Endothelial cell of umbilical vein (primary cell): ENCODE data around the gene DPP10. TPM values are rescaled to one million over a fixed set of nuclear protein-coding genes. Genes with fewer than 3 reads are reported as not detected.

Experiments used
- BruUV-seq: library from RNA; stranded (reverse); fragments of 400-500 nt; replicated peaks from 2 replicates; lab custom pipeline; 2021; lab: Mats Ljungman, UMichigan
- CTCF ChIA-PET: fragments of 300-600, 350-600 bp; sonication (Branson Sonifier 250); formaldehyde crosslinking; loops from one replicate; lab custom pipeline; 2021; ENCODE audit warnings: antibody characterized with exemption, inconsistent platforms; lab: Charles Lee
- POLR2A ChIA-PET: fragments of 300-600, 350-600 bp; sonication (Branson Sonifier 250); formaldehyde crosslinking; loops from one replicate; lab custom pipeline; 2021; ENCODE audit warnings: antibody characterized with exemption, inconsistent platforms; lab: Charles Lee
- DNase-seq: peaks from one replicate; pipeline ENCODE4 v3.0.0-alpha.2; 2011; ENCODE audit warnings: low read depth, low spot score
- FAIRE-seq: peaks from 2 replicates; lab custom pipeline; 2011; peaks lifted over from hg19 to GRCh38; lab: Jason Lieb, UNC
- H2AFZ ChIP-seq: 2 replicates; pipeline ENCODE4 v1.6.0; 2012; ENCODE audit warnings: low read depth, low read length, control low read depth, inconsistent platforms
- H3K27ac ChIP-seq: 2 replicates; pipeline ENCODE4 v1.5.1; 2011; ENCODE audit warnings: low read depth, mild to moderate bottlenecking, control low read depth, low read length, moderate library complexity; ENCODE audit not compliant: insufficient read depth
- H3K27me3 ChIP-seq, 2 experiments: 2 replicates each; pipeline versions ENCODE4 v1.6.0 to v1.6.1; 2011; ENCODE audit warnings: low read length in 2 of 2, mixed read lengths in 1 of 2; ENCODE audit not compliant: control insufficient read depth in 2 of 2, insufficient read depth in 2 of 2
- H3K36me3 ChIP-seq, 2 experiments: 2 replicates in 1 of 2; 3 replicates in 1 of 2; pipeline ENCODE4 v1.5.1; 2011; ENCODE audit warnings: low read length in 2 of 2, mild to moderate bottlenecking in 1 of 2, moderate library complexity in 1 of 2; ENCODE audit not compliant: control insufficient read depth in 2 of 2, insufficient read depth in 2 of 2; ENCODE audit errors: extremely low read depth in 1 of 2
- H3K4me1 ChIP-seq: 3 replicates; pipeline ENCODE4 v1.5.1; 2011; ENCODE audit warnings: mild to moderate bottlenecking, low read length; ENCODE audit not compliant: control insufficient read depth, insufficient read depth; ENCODE audit errors: extremely low read depth
- H3K4me2 ChIP-seq: 2 replicates; pipeline ENCODE4 v1.6.1; 2011; ENCODE audit warnings: low read length, control low read depth, mixed read lengths; ENCODE audit not compliant: insufficient read depth
- H3K4me3 ChIP-seq, 3 experiments: fragments of 200-600 bp in 1 of 3; sonication (generic), shearing (Covaris generic) in 1 of 3; replicated peaks in 1 of 3; 2 replicates each; pipeline ENCODE4 v1.5.1; 2011 to 2016; ENCODE audit warnings: control low read depth in 3 of 3, low read length in 3 of 3, mild to moderate bottlenecking in 2 of 3, inconsistent platforms in 1 of 3, low read depth in 1 of 3, moderate library complexity in 1 of 3; ENCODE audit not compliant: insufficient read depth in 1 of 3
- H3K79me2 ChIP-seq: 2 replicates; pipeline ENCODE4 v1.6.0; 2012; ENCODE audit warnings: low read length, inconsistent platforms; ENCODE audit not compliant: control insufficient read depth, insufficient read depth
- H3K9ac ChIP-seq: replicated peaks from 2 replicates; pipeline ENCODE3; 2011; ENCODE audit warnings: low read length, control low read depth; ENCODE audit not compliant: insufficient read depth; ENCODE audit errors: extremely low read depth
- H3K9me1 ChIP-seq: replicated peaks from 3 replicates; pipeline ENCODE4 v1.6.0; 2011; ENCODE audit warnings: mild to moderate bottlenecking, low read length; ENCODE audit not compliant: control insufficient read depth, insufficient read depth; ENCODE audit errors: extremely low read depth
- H3K9me3 ChIP-seq: replicated peaks from 2 replicates; pipeline ENCODE4 v1.5.1; 2012; ENCODE audit warnings: low read length, inconsistent platforms; ENCODE audit not compliant: control insufficient read depth, insufficient read depth
- H4K20me1 ChIP-seq: replicated peaks from 2 replicates; pipeline ENCODE3; 2011; ENCODE audit warnings: mild to moderate bottlenecking, low read length; ENCODE audit not compliant: control insufficient read depth, insufficient read depth; ENCODE audit errors: extremely low read depth
- CTCF ChIP-seq, 2 donors: IDR thresholded peaks; 1 replicate in 1 of 2; 2 replicates in 1 of 2; pipeline ENCODE4 v1.5.1; 2011; ENCODE audit warnings: low read length in 2 of 2, mild to moderate bottlenecking in 2 of 2, moderate library complexity in 2 of 2, control low read depth in 1 of 2, inconsistent platforms in 1 of 2, low read depth in 1 of 2; ENCODE audit not compliant: insufficient read depth in 1 of 2; ENCODE audit errors: extremely low read depth in 1 of 2
- EZH2 ChIP-seq: IDR thresholded peaks from 2 replicates; pipeline ENCODE4 v1.6.1; 2012; ENCODE audit warnings: borderline replicate concordance, low read depth, mild to moderate bottlenecking, moderate library complexity, low read length, inconsistent platforms; ENCODE audit not compliant: severe bottlenecking
- FOS ChIP-seq: IDR thresholded peaks from 2 replicates; pipeline ENCODE4 v1.6.1; 2011; ENCODE audit warnings: mild to moderate bottlenecking, low read length, moderate library complexity, borderline replicate concordance; ENCODE audit not compliant: insufficient read depth
- GATA2 ChIP-seq: IDR thresholded peaks from 2 replicates; pipeline ENCODE4 v1.7.0; 2011; ENCODE audit warnings: low read depth, mild to moderate bottlenecking, moderate library complexity, mixed read lengths, low read length; ENCODE audit not compliant: insufficient read length, insufficient read depth
- JUN ChIP-seq: IDR thresholded peaks from 2 replicates; pipeline ENCODE4 v1.6.1; 2011; ENCODE audit warnings: borderline replicate concordance, low read depth; ENCODE audit not compliant: insufficient read length, insufficient read depth
- MAX ChIP-seq: IDR thresholded peaks from 2 replicates; pipeline ENCODE4 v1.6.1; 2011; ENCODE audit not compliant: insufficient read depth, insufficient read length
- MYC ChIP-seq: IDR thresholded peaks from one replicate; pipeline ENCODE4 v1.6.1; 2011; ENCODE audit warnings: mild to moderate bottlenecking, low read depth, low read length
- POLR2A ChIP-seq: IDR thresholded peaks from 2 replicates; pipeline ENCODE4 v1.6.1; 2012; ENCODE audit warnings: low read depth, mild to moderate bottlenecking, control low read depth, low read length
- POLR2AphosphoS5 ChIP-seq: IDR thresholded peaks from 2 replicates; pipeline ENCODE4 v1.6.1; 2012; ENCODE audit warnings: low read depth, mild to moderate bottlenecking, control low read depth, low read length, moderate library complexity; ENCODE audit not compliant: insufficient read depth
- dilution Hi-C: fragments of 300-500 bp; cut with MboI; formaldehyde crosslinking; loops from one replicate; pipeline ENCODE4 v1.15.0; 2019; ENCODE audit warnings: low sequenced_read_pairs; ENCODE audit not compliant: extremely low pct_ligation_motif_present
- intact Hi-C: fragments of 100-400 bp; cut with micrococcal nuclease; formaldehyde crosslinking; loops from one replicate; pipeline ENCODE4 v1.10.0; 2022
- polyA plus RNA-seq, 4 experiments: library from polyadenylated mRNA; depleted of rRNA in 3 of 4; stranded (reverse) in 3 of 4; unstranded in 1 of 4; fragments of >200 nt; gene quantifications; 2 replicates each; pipeline versions ENCODE4 v1.2.1 to v1.2.3, GENCODE V29; 2011 to 2012; ENCODE audit warnings: missing spikeins in 1 of 4
- total RNA-seq: library from RNA; stranded (reverse); gene quantifications from 2 replicates; pipeline ENCODE4 v1.2.3, GENCODE V29; 2021

Gene DPP10
- total and polyA plus RNA-seq, 2 donors (not counting 3 experiments of a cell fraction or from before 2014, with no cell fraction given) = not detected

- BruUV-seq = no TSS peak
- DNase-seq (no peak), FAIRE-seq (no peak)
- no peaks in the 10 kb centered on the region for H3K79me2 ChIP-seq
- no peaks in the 10 kb centered on the region for H3K4me1 ChIP-seq
- H3K9ac ChIP-seq = no peak overlapping the region
- H3K9me3 ChIP-seq = peaks cover 2% of the 10 kb centered on the region
- POLR2A ChIA-PET = no interaction called here
- H3K27me3 ChIP-seq = no peaks in the 10 kb centered on the region
- intact Hi-C loops = no loop called here
- H2AFZ ChIP-seq = no peak overlapping the region
- TF ChIP-seq CTCF (IDR thresholded peaks at IDR 0.05; ENCODE audit: extremely low read depth in 1 of 2, insufficient read depth in 1 of 2, low read depth in 1 of 2, low read length in 2 of 2) = no peak
- no peak for TF ChIP-seq MAX
- TF ChIP-seq MYC = no peak
- no peak for TF ChIP-seq POLR2A
- TF ChIP-seq GATA2 = no peak
- no peak for TF ChIP-seq EZH2
- TF ChIP-seq FOS = no peak
- no peak for TF ChIP-seq JUN
- TF ChIP-seq POLR2AphosphoS5 = no peak
- H3K4me2 ChIP-seq = no peak overlapping the region
- H4K20me1 ChIP-seq = no peaks in the 10 kb centered on the region
- H3K9me1 ChIP-seq = no peaks in the 10 kb centered on the region
- dilution Hi-C loops = no loop called here
- no peak overlapping the region for H3K27ac ChIP-seq
- H3K4me3 ChIP-seq = no peak overlapping the region
- CTCF ChIA-PET = interaction anchor here (1.1 kb wide), 1 partner anchor 9 kb away, joined by 4 read pairs; no protein-coding TSS in a partner anchor
- no peaks in the 10 kb centered on the region for H3K36me3 ChIP-seq
Observed at GRCh38 chr2:115174651-115175050, 732.2 kb downstream of the DPP10 start.
